ENCODE data around the gene ZNF468. TPM values are rescaled to one million over a fixed set of nuclear protein-coding genes. Genes with fewer than 3 reads are reported as not detected.
"Not testable (repeated sequence)": the region's sequence is repeated elsewhere in the genome, so short reads cannot be mapped to it uniquely, and the experiment has no call there.

ZNF468 gene
- total RNA-seq, 1 experiment from 2014 or later: 4.1 TPM

DNA sequence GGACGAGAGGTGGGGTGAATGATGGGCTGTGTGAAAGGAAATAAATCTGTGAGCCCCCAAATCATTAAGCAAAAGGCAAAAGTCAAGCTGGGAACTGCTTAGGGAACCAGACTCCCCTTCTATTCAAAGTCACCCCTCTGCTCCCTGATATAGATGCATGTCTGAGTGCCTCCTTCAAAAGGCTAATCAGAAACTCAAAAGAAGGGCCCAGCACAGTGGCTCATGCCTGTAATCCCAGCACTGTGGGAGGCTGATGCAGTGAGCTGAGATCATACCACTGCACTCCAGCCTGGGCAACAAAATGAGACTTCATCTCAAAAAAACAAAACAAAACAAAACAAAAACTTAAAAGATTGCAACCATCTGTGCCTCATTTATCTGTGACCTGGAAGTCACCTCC is 23.1 kb downstream of the ZNF468 start:
- in situ Hi-C loops (cut with HindIII; ENCODE audit: low sequenced_read_pairs); DNase-seq (ENCODE audit: low spot score): not testable (repeated sequence)

DNA sequence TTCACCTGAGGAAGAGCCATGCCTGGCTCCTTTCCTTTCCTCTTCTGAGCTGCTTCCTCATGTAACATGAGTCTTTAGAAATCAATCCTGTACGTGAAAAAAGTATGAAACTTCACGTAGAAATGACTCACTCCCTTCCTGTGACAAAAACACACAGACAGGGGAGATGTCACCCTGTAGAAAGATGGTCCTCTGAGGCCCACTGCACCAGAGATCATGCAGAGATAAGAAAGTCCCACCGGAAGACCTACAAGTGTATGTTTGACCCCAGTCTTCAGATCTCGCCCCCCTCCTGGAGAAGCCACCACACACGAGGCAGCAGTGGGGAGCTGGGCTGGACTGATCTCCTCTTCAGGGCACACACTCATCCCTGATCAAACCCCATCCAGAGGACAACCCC is 23.9 kb downstream of the ZNF468 start:
- DNase-seq (ENCODE audit: low spot score); in situ Hi-C loops (cut with HindIII; ENCODE audit: low sequenced_read_pairs): not testable (repeated sequence)

DNA sequence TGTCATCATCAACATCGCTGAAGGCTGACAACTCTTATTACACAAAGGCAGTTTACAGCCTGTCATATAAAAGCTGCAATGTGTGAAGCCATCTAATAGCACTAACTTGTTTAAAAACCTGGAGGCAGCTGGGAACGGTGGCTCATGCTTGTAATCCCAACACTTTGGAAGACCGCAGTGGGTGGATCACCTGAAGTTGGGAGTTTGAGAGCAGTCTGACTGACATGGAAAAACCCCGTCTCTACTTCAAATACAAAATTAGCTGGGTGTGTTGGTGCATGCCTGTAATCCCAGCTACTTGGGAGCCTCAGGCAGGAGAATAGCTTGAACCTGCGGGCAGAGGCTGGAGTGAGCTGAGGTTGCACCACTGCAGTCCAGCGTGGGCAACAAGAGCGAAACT is 27.6 kb downstream of the ZNF468 start:
- DNase-seq (ENCODE audit: low spot score); in situ Hi-C loops (cut with HindIII; ENCODE audit: low sequenced_read_pairs): not testable (repeated sequence)

DNA sequence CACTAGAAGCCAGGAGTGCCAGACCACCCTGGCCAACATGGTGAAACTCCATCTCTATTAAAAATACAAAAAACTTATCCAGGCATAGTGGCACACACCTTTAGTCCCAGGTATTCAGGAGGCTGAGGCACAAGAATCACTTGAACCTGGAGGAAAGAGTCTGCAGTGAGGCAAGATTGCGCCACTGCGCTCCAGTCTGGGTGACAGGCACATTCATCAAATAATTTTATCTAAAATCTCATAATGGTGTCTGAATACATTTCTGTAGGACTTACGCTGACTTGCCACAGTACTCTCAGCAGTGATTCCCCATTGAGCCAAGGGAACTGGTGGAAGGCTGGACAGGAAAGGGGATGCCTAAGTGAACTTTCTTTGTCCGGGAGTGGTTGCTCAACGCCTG is 31.7 kb downstream of the ZNF468 start:
- in situ Hi-C loops (cut with HindIII; ENCODE audit: low sequenced_read_pairs): no loop called here

DNA sequence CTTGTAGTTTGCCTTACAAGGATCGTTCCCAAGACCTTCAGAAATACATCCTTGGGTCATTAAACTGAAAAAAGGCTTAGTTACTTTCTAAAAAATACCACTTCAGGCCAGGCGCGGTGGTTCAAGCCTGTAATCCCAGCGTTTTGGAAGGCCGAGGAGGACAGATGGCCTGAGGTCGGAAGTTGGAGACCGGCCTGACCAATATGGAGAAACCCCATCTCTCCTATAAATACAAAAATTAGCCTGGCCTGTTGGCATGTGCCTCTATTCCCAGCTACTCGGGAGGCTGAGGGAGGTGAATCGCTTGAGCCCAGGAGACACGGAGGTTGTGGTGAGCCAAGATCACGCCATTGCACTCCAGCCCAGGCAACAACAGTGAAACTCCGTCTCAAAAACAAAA is 33.7 kb downstream of the ZNF468 start:
- in situ Hi-C loops (cut with HindIII; ENCODE audit: low sequenced_read_pairs): no loop called here
- peak; percentile 92 for DNase-seq (ENCODE audit: low spot score)

More for the DNA sequence above, 31.7 kb downstream of the ZNF468 start:
- DNase-seq (ENCODE audit: low spot score): no peak

DNA sequence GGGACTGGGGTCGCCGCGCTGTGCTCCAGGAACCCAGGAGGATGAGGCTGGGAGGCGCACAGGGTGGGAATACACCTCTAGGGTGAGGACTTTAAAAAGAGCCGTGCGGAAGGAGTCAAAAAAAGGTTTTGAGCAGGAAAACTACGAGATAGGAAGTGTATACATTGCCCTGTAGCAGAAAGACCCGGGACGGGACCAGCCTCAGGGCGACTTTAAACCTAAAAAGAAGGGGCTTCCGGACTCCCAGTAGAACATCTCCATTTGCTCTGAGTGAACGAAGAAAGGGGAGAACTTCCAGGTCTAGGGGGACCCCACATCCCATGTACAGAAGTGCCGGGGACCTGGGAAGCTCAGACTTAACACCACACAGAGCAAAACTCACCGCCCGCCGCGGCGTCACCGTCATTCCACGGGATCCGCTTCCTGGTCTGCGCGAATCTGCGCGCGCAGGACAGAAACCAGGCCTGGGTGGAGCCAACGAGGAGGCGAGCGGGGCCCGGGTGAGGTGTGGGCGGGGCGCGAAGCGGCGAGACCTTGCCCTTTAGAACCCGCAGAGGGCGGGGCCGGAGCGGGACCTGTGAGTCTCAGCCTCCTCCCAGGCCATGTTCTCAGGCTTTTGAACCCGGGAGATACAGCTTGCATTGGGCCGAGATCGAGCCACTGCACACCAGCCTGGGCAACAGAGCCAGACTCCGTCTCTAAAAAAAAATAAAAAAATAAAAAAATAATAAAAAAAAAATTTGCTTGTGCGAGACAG is 36.0 kb downstream of the ZNF468 start, which contains the start of gene ZNF28:
Gene ZNF28 (minus strand): TSS at position 430 of the 757 bp plus-strand sequence. CDS start 3,675 bp downstream, outside the sequence.
- peak; percentile 78 for DNase-seq (ENCODE audit: low spot score)
- in situ Hi-C loops (cut with HindIII; ENCODE audit: low sequenced_read_pairs): not testable (repeated sequence)

DNA sequence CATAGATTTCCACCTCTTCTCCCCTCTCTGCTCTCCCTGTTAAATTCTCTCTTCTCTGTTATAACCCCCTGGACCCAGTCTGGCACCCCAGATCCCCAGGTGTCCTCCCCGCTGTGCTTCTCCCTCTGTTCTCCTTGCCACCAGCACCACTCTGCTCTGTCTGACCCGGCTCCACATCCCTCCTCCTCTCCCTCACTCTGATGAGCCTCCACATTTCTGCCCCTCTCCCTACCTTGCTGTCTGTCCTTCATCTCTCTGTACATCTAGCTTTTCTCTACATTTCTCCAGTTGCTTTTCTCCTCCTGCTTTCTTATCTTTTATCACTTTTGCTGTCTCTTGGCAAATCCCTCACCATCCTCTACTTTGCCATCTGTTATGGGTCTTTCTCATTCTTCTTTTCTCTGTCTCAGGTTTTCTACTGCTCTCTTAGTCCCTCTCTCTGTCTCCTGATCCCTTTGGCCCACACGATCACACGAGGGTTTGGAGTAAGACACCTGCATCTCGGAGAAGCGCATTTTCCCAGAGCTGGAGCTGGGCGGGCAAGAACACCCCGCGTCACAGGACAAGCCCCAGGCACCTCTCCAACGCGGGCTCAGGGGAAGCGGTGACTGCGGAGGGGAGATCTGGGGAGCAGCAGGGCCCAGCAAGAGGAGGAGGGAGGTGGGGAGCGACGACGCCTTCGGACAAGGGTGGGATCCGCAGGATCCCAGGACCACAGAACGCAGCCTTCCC is 36.8 kb downstream of the ZNF468 start:
- peak; percentile 57 for DNase-seq (ENCODE audit: low spot score)
- in situ Hi-C loops (cut with HindIII; ENCODE audit: low sequenced_read_pairs): not testable (repeated sequence)

DNA sequence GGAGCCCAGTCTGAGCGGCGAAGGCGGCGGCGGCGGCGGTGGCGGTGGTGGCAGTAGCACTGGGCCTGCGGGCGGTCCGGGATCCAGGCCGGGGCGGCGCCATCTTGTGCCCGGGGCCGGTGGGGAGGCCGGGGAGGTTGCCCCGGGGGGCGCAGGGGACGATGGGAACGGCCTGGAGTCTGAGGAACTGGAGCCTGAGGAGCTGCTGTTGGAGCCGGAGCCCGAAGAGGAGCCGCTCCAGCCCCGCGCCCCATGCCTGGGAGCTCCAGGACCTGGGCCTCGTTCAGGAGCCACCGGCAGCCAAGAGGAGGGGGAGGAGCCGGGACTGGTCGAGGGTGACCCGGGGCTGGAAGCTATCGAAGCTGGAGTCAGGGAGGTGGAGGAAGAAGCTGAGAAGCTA is 47.6 kb downstream of the ZNF468 start:
- in situ Hi-C loops (cut with HindIII; ENCODE audit: low sequenced_read_pairs): no loop called here
- DNase-seq (ENCODE audit: low spot score): no peak

DNA sequence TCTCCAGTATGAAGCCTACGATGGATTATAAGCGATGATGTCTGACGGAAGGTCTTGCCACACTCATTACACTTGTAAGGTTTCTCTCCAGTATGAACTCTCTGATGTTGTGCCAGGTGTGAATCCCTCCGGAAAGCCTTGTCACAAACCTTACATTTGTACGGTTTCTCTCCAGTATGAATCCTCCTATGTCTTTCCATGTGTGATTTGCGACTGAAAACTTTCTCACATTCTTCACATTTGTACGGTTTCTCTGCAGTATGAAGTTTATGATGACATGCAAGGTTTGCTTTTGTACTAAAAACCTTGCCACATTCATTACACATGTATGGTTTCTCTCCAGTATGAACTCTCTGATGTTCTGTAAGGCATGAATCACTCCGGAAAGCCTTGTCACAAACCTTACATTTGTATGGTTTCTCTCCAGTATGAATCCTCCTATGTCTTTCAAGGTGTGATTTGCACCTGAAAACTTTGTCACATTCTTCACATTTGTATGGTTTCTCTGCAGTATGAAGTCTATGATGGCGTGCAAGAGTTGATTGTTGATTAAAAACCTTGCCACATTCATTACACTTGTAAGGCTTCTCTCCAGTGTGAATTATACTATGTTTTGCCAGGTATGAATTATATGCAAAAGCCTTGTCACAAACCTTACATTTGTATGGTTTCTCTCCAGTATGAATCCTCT is 57.3 kb downstream of the ZNF468 start:
- DNase-seq (ENCODE audit: low spot score); in situ Hi-C loops (cut with HindIII; ENCODE audit: low sequenced_read_pairs): not testable (repeated sequence)

DNA sequence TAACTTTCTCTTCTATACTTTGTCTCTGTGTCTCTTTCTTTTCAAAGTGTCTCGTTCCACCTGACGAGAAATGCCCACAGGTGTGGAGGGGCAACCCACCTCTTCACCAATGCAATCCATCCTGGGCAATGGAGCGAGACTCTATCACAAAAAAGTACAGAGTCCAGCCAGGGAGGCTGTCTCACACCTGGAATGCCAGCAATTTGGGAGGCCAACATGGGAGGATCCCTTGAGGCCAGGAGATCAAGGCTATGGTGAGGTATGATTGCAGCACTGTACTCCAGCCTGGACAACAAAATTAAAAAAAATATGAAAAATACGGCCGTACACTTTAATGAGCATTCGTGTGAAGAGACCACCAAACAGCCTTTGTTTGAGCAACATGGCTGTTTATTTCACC is 68.0 kb downstream of the ZNF468 start:
- in situ Hi-C loops (cut with HindIII; ENCODE audit: low sequenced_read_pairs): no loop called here
- DNase-seq (ENCODE audit: low spot score): no peak

Other genes starting within 250 kb of the ZNF468 start
- 14.0 and 19.4 TPM in 2 replicates for gene ZNF83, start 219.3 kb downstream of the ZNF468 start, total RNA-seq (2014; rRNA removed; shearing (Covaris generic))
- gene ZNF611, start 122.6 kb downstream of the ZNF468 start, total RNA-seq (2014; rRNA removed; shearing (Covaris generic)): 3.9 and 8.9 TPM in 2 replicates
- 0.31 and 1.1 TPM in 2 replicates for gene ZNF600, start 70.8 kb downstream of the ZNF468 start, total RNA-seq (2014; rRNA removed; shearing (Covaris generic))
- 12.1 and 14.2 TPM in 2 replicates for gene ZNF28, start 36.0 kb downstream of the ZNF468 start, total RNA-seq (2014; rRNA removed; shearing (Covaris generic))
- gene ZNF320, start 40.0 kb upstream of the ZNF468 start, total RNA-seq (2014; rRNA removed; shearing (Covaris generic)): not detected in 2 replicates
- 1.2 and 1.8 TPM in 2 replicates for gene ZNF888, start 65.8 kb upstream of the ZNF468 start, total RNA-seq (2014; rRNA removed; shearing (Covaris generic))
- gene ZNF816, start 105.3 kb upstream of the ZNF468 start, total RNA-seq (2014; rRNA removed; shearing (Covaris generic)): 6.3 and 11.6 TPM in 2 replicates
- not detected in 2 replicates for gene ERVV-1, start 156.3 kb upstream of the ZNF468 start, total RNA-seq (2014; rRNA removed; shearing (Covaris generic))
- gene ERVV-2, start 187.1 kb upstream of the ZNF468 start, total RNA-seq (2014; rRNA removed; shearing (Covaris generic)): not detected in 2 replicates
- gene ZNF160, start 245.8 kb upstream of the ZNF468 start, total RNA-seq (2014; rRNA removed; shearing (Covaris generic)): 17.0 and 18.6 TPM in 2 replicates